PC-3 (cell line): ENCODE measurements around the gene SLC9A8. TPM values are rescaled to one million over a fixed set of nuclear protein-coding genes. Genes with fewer than 3 reads are reported as not detected.

Experiments
- ATAC-seq: fragments of 200-7000 bp; cut with Tn5 transposase; 2 replicates; pipeline ENCODE4 v1.9.1; 2020; ENCODE audit warnings: mild to moderate bottlenecking, moderate library complexity
- BruUV-seq: library from RNA; stranded (reverse); fragments of 400-500 nt; replicated peaks from 2 replicates; lab custom pipeline; 2021; lab: Mats Ljungman, UMichigan
- CTCF ChIA-PET: fragments of 300-600 bp; sonication (Branson Sonifier 250); formaldehyde crosslinking; loops from one replicate; lab custom pipeline; 2022; ENCODE audit warnings: antibody characterized with exemption; lab: Charles Lee
- POLR2A ChIA-PET: fragments of 300-600 bp; sonication (Branson Sonifier 250); formaldehyde crosslinking; loops from one replicate; lab custom pipeline; 2022; ENCODE audit warnings: antibody characterized with exemption; ENCODE audit not compliant: unreplicated experiment; lab: Charles Lee
- DNase-seq: peaks from one replicate; pipeline ENCODE4 v3.0.0-alpha.2; 2015
- H2AFZ ChIP-seq: fragments of 300-600 bp; sonication (generic); 2 replicates; pipeline ENCODE4 v1.6.0; 2016; ENCODE audit warnings: antibody characterized with exemption, low read length
- H3F3A ChIP-seq: fragments of 300-600 bp; sonication (generic); one replicate; pipeline ENCODE4 v1.6.0; 2017; ENCODE audit warnings: antibody characterized with exemption, low read length, control low read depth, mild to moderate bottlenecking; ENCODE audit not compliant: unreplicated experiment
- H3K27ac ChIP-seq: fragments of 300-600 bp; sonication (generic); 2 replicates; pipeline ENCODE4 v1.5.1; 2016; ENCODE audit warnings: mild to moderate bottlenecking, low read length
- H3K27me3 ChIP-seq: fragments of 300-600 bp; sonication (generic); 2 replicates; pipeline ENCODE4 v1.6.1; 2016; ENCODE audit warnings: low read length, mixed read lengths
- H3K36me3 ChIP-seq: fragments of 300-600 bp; sonication (generic); 2 replicates; pipeline ENCODE4 v1.6.1; 2016; ENCODE audit warnings: low read depth, mixed run types, low read length, mixed read lengths
- H3K4me1 ChIP-seq: fragments of 300-600 bp; sonication (generic); 2 replicates; pipeline ENCODE4 v1.5.1; 2016; ENCODE audit warnings: low read length; ENCODE audit not compliant: insufficient read depth
- H3K4me2 ChIP-seq: fragments of 300-600 bp; sonication (generic); 2 replicates; pipeline ENCODE4 v1.6.0; 2016; ENCODE audit warnings: low read length
- H3K4me3 ChIP-seq: fragments of 300-600 bp; sonication (generic); 2 replicates; pipeline ENCODE4 v1.5.1; 2016; ENCODE audit warnings: mild to moderate bottlenecking, low read length, mixed read lengths
- H3K79me2 ChIP-seq: fragments of 300-600 bp; sonication (generic); 2 replicates; pipeline ENCODE4 v1.6.1; 2017; ENCODE audit warnings: low read length, mixed read lengths
- H3K9ac ChIP-seq: fragments of 300-600 bp; sonication (generic); 2 replicates; pipeline ENCODE4 v1.6.0; 2016; ENCODE audit warnings: mild to moderate bottlenecking, low read length
- H3K9me2 ChIP-seq: fragments of 300-600 bp; sonication (generic); replicated peaks from 2 replicates; pipeline ENCODE4 v1.6.1; 2016; ENCODE audit warnings: mixed run types, low read length, mixed read lengths
- H3K9me3 ChIP-seq: fragments of 300-600 bp; sonication (generic); 2 replicates; pipeline ENCODE4 v1.6.1; 2016; ENCODE audit warnings: low read length, mixed read lengths
- H4K20me1 ChIP-seq: fragments of 300-600 bp; sonication (generic); 2 replicates; pipeline ENCODE4 v1.6.1; 2016; ENCODE audit warnings: low read length, mixed read lengths
- CTCF ChIP-seq: fragments of 300-600 bp; sonication (generic); conservative IDR thresholded peaks from 2 replicates; pipeline ENCODE4 v1.5.1; 2017; ENCODE audit warnings: antibody characterized with exemption, low read depth, mild to moderate bottlenecking, low read length
- EZH2 ChIP-seq: fragments of 300-600 bp; sonication (generic); IDR thresholded peaks from one replicate; pipeline ENCODE4 v1.6.1; 2017; ENCODE audit warnings: antibody characterized with exemption, mild to moderate bottlenecking, low read length; ENCODE audit not compliant: unreplicated experiment
- EZH2phosphoT487 ChIP-seq: fragments of 300-600 bp; sonication (generic); IDR thresholded peaks from 2 replicates; pipeline ENCODE4 v1.6.1; 2018; ENCODE audit warnings: mild to moderate bottlenecking, antibody characterized with exemption, low read length, borderline replicate concordance
- intact Hi-C: fragments of 100-400 bp; cut with micrococcal nuclease; formaldehyde crosslinking; loops from 2 replicates; pipeline ENCODE4 v1.9.0; 2023
- total RNA-seq: library from RNA; depleted of rRNA; stranded (reverse); fragments of >200 nt; gene quantifications from 2 replicates; pipeline ENCODE4 v1.2.3, GENCODE V29; 2014

SLC9A8 gene
- total RNA-seq, 1 experiment from 2014 or later = 13.1 TPM

GRCh38 chr20:49919009-49919408 is 106.4 kb downstream of the SLC9A8 start:
- H3K4me2 ChIP-seq = no peak overlapping the region
- no peak for TF ChIP-seq EZH2phosphoT487
- TF ChIP-seq EZH2 = no peak
- no peak for TF ChIP-seq CTCF
- CTCF ChIA-PET = interaction anchor here (0.5 kb wide), 1 partner anchor 311 kb away, joined by 3 read pairs; no protein-coding TSS in a partner anchor
- peaks cover 16% of the 10 kb centered on the region for H3K4me1 ChIP-seq
- no peaks in the 10 kb centered on the region for H3K36me3 ChIP-seq
- ATAC-seq = no peak
- no peaks in the 10 kb centered on the region for H3K9me2 ChIP-seq
- intact Hi-C loops = no loop called here
- H3F3A ChIP-seq = no peaks in the 10 kb centered on the region
- POLR2A ChIA-PET = no interaction called here
- no peaks in the 10 kb centered on the region for H3K27me3 ChIP-seq
- peaks cover 7% of the 10 kb centered on the region for H4K20me1 ChIP-seq
- no peak overlapping the region for H2AFZ ChIP-seq
- peaks cover 19% of the 10 kb centered on the region for H3K79me2 ChIP-seq
- H3K9me3 ChIP-seq = no peaks in the 10 kb centered on the region
- H3K27ac ChIP-seq = no peak overlapping the region
- BruUV-seq = no TSS peak
- no peak overlapping the region for H3K9ac ChIP-seq
- no peak overlapping the region for H3K4me3 ChIP-seq
- no peak for DNase-seq

GRCh38 chr20:49919461-49919860 is 106.8 kb downstream of the SLC9A8 start:
- Histone ChIP-seq H3K36me3 (no peaks in the 10 kb centered on the region), H3K4me1 (peaks cover 11% of the 10 kb centered on the region), H3K9me3 (no peaks in the 10 kb centered on the region), H3K27ac (no peak overlapping the region), H3K9me2 (no peaks in the 10 kb centered on the region), H3K27me3 (no peaks in the 10 kb centered on the region), H3K79me2 (peaks cover 14% of the 10 kb centered on the region), H3K4me3 (no peak overlapping the region), H4K20me1 (peaks cover 2% of the 10 kb centered on the region), H3F3A (no peaks in the 10 kb centered on the region), H3K9ac (no peak overlapping the region), H3K4me2 (no peak overlapping the region), H2AFZ (no peak overlapping the region)
- DNase-seq (no peak), ATAC-seq (no peak)
- BruUV-seq = no TSS peak
- CTCF ChIA-PET = no interaction called here
- POLR2A ChIA-PET = no interaction called here
- intact Hi-C loops = no loop called here
- TF ChIP-seq EZH2phosphoT487 (no peak), EZH2 (no peak), CTCF (no peak)

- no peaks in the 10 kb centered on the region for H3K79me2 ChIP-seq
- H3K4me3 ChIP-seq = no peak overlapping the region
- no peaks in the 10 kb centered on the region for H3K9me2 ChIP-seq
- no peak overlapping the region for H2AFZ ChIP-seq
- H4K20me1 ChIP-seq = no peaks in the 10 kb centered on the region
- intact Hi-C loops = no loop called here
- H3F3A ChIP-seq = no peaks in the 10 kb centered on the region
- DNase-seq (no peak), ATAC-seq (no peak)
- no peaks in the 10 kb centered on the region for H3K27me3 ChIP-seq
- ChIA-PET CTCF (no interaction called here), POLR2A (no interaction called here)
- H3K4me2 ChIP-seq = no peak overlapping the region
- 0 out of 2 replicates have a peak, but pooled peaks cover 3% of the 10 kb centered on the region for H3K4me1 ChIP-seq
- H3K9me3 ChIP-seq = no peaks in the 10 kb centered on the region
- no TSS peak for BruUV-seq
- TF ChIP-seq EZH2phosphoT487 (no peak), EZH2 (no peak), CTCF (no peak)
- H3K36me3 ChIP-seq = no peaks in the 10 kb centered on the region
- no peak overlapping the region for H3K27ac ChIP-seq
- H3K9ac ChIP-seq = no peak overlapping the region
Observed at GRCh38 chr20:49924247-49924646, 111.6 kb downstream of the SLC9A8 start.
